Pancreas (tissue), 10 donors: ENCODE data around the gene TOR1AIP2. TPM values are rescaled to one million over a fixed set of nuclear protein-coding genes. Genes with fewer than 3 reads are reported as not detected.

Experiments used
- ATAC-seq, 4 donors: fragments of 200-7000 bp; cut with Tn5 transposase; one replicate each; pipeline versions ENCODE4 v1.8.0 to v1.9.1; 2020; ENCODE audit warnings: mild to moderate bottlenecking in 4 of 4, moderate library complexity in 4 of 4
- DNase-seq, 6 donors: peaks; one replicate each; pipeline ENCODE4 v3.0.0-alpha.2; 2020
- FAIRE-seq: peaks from 2 replicates; lab custom pipeline; 2012; peaks lifted over from hg19 to GRCh38; lab: Jason Lieb, UNC
- H3K27ac ChIP-seq, 4 donors: fragments of 200-600 bp; sonication (generic); 1 replicate in 3 of 4; 2 replicates in 1 of 4; pipeline versions ENCODE4 v1.5.0 to v1.8.0; 2020
- H3K27me3 ChIP-seq, 4 donors: fragments of 200-600 bp; one replicate each; pipeline ENCODE4 v1.8.0; 2021
- H3K36me3 ChIP-seq, 3 donors: fragments of 200-600 bp; sonication (generic) in 1 of 3; one replicate each; pipeline versions ENCODE4 v1.5.0 to v1.8.0; 2020 to 2021
- H3K4me1 ChIP-seq, 3 donors: fragments of 200-600 bp; one replicate each; pipeline ENCODE4 v1.8.0; 2021
- H3K4me3 ChIP-seq, 4 donors: fragments of 200-600 bp; sonication (generic) in 2 of 4; one replicate each; pipeline versions ENCODE4 v1.5.0 to v1.8.0; 2020 to 2021
- H3K9me3 ChIP-seq, 4 donors: fragments of 200-600 bp; one replicate each; pipeline ENCODE4 v1.8.0; 2021
- CTCF ChIP-seq, 4 donors: fragments of 200-600 bp; sonication (generic) in 3 of 4; IDR thresholded peaks; one replicate each; pipeline versions ENCODE4 v1.5.0 to v1.8.0; 2021; ENCODE audit warnings: antibody characterized with exemption in 4 of 4
- WGBS, 2 donors: extraction: QIAGEN DNeasy Blood & Tissue Kit; methylation state at CpG; one replicate each; pipeline ENCODE4 v1.1.7; 2013; 5-methylcytosine and 5-hydroxymethylcytosine counted together
- intact Hi-C, 3 donors: fragments of 100-400 bp; cut with DNase I; formaldehyde crosslinking; loops; one replicate each; pipeline versions ENCODE4 v1.11.1 to v1.14.2; 2022
- polyA plus RNA-seq, 2 donors: library from polyadenylated mRNA; stranded (reverse); fragments of 200-250 nt; gene quantifications; one replicate each; pipeline ENCODE4 v1.2.3, GENCODE V29; 2013
- total RNA-seq, 6 donors: library from RNA; stranded (reverse); fragmentation: NEBNext Ultra II Directional in 4 of 6; extraction: Animal tissue kit (Norgen Biotek cat#: 25700) in 4 of 6; gene quantifications; one replicate each; pipeline versions ENCODE4 v1.2.1 to v1.2.4, GENCODE V29; 2021 to 2023
- donor health status: healthy with polysubstance abuse.
- donor health status: DM: no; HTN: no; CAD: no; lungs with moderate emphysema.
- donor health status: DM: no; HTN: no; CAD: no.
- donor health status: control.
- donor health status: control.
- donor health status: Bipolar disorder and iron deficiency.
- donor health status: DM: yes; HTN: yes; CAD: no.
- donor health status: DM: no; HTN: no; CAD: no.
- donor health status: DM: no; HTN: no; CAD: no.
- donor health status: DM: yes; HTN: yes; CAD: no.

TOR1AIP2 gene
- total and polyA plus RNA-seq, 8 donors: 9.7 to 69.4 (median 33.6) TPM

GRCh38 chr1:179818260-179818659, 59.3 kb downstream of the TOR1AIP2 start:
- no peak for FAIRE-seq
- no peak for DNase-seq
- H3K4me1 ChIP-seq: peaks cover 0 to 5% (median 0%) of the 10 kb centered on the region in 3 donors
- TF ChIP-seq CTCF (IDR thresholded peaks at IDR 0.05): no peak
- no peaks in the 10 kb centered on the region for H3K9me3 ChIP-seq
- no peaks in the 10 kb centered on the region for H3K27me3 ChIP-seq
- H3K36me3 ChIP-seq: no peaks in the 10 kb centered on the region
- no peak overlapping the region for H3K27ac ChIP-seq
- intact Hi-C loops: no loop called here
- no peak for ATAC-seq
- no peak overlapping the region for H3K4me3 ChIP-seq
- WGBS, 2 donors: 76 to 85% methylated on average over 7 of the region's 7 CpGs

- Histone ChIP-seq H3K27ac (no peak overlapping the region), H3K9me3 (no peaks in the 10 kb centered on the region), H3K4me3 (no peak overlapping the region), H3K27me3 (no peaks in the 10 kb centered on the region), H3K36me3 (no peaks in the 10 kb centered on the region), H3K4me1 (peaks cover 0 to 5% (median 0%) of the 10 kb centered on the region in 3 donors)
- 75 to 85% methylated on average over 8 of the region's 8 CpGs for WGBS, 2 donors
- no peak for ATAC-seq
- no peak for TF ChIP-seq CTCF (IDR thresholded peaks at IDR 0.05)
- no peak for DNase-seq
- intact Hi-C loops: no loop called here
- FAIRE-seq: no peak
Measured at GRCh38 chr1:179817789-179818188, 59.8 kb downstream of the TOR1AIP2 start.

GRCh38 chr1:179817056-179817455, 60.5 kb downstream of the TOR1AIP2 start:
- no peak for ATAC-seq
- H3K9me3 ChIP-seq: no peaks in the 10 kb centered on the region
- intact Hi-C loops: no loop called here

GRCh38 chr1:179816196-179816960, 61.2 kb downstream of the TOR1AIP2 start:
- intact Hi-C loops: no loop called here
- TF ChIP-seq CTCF (IDR thresholded peaks at IDR 0.05): no peak
- ATAC-seq: no peak
- H3K4me1 ChIP-seq: peaks cover 0 to 5% (median 0%) of the 10 kb centered on the region in 3 donors
- no peaks in the 10 kb centered on the region for H3K9me3 ChIP-seq
- DNase-seq: no peak
- H3K36me3 ChIP-seq: no peaks in the 10 kb centered on the region
- no peak overlapping the region for H3K27ac ChIP-seq
- no peaks in the 10 kb centered on the region for H3K27me3 ChIP-seq
- no peak overlapping the region for H3K4me3 ChIP-seq
- WGBS, 2 donors: 53 to 54% methylated on average over 17 of the region's 17 CpGs
- no peak for FAIRE-seq

More at GRCh38 chr1:179817056-179817455, 60.5 kb downstream of the TOR1AIP2 start:
- no peak overlapping the region for H3K4me3 ChIP-seq
- no peaks in the 10 kb centered on the region for H3K36me3 ChIP-seq
- no peak for TF ChIP-seq CTCF (IDR thresholded peaks at IDR 0.05)
- FAIRE-seq: no peak
- H3K27ac ChIP-seq: no peak overlapping the region
- H3K4me1 ChIP-seq: peaks cover 0 to 5% (median 0%) of the 10 kb centered on the region in 3 donors
- H3K27me3 ChIP-seq: no peaks in the 10 kb centered on the region
- DNase-seq: no peak
- 81 to 87% methylated on average over 8 of the region's 8 CpGs for WGBS, 2 donors

GRCh38 chr1:179815641-179816040, 62.0 kb downstream of the TOR1AIP2 start:
- Histone ChIP-seq H3K27ac (peak overlapping the region in 1 of 4 donors; percentile 28), H3K4me3 (peak overlapping the region in 2 of 4 donors; percentile 22 to 44), H3K27me3 (no peaks in the 10 kb centered on the region), H3K4me1 (peaks cover 0 to 5% (median 0%) of the 10 kb centered on the region in 3 donors), H3K9me3 (no peaks in the 10 kb centered on the region), H3K36me3 (no peaks in the 10 kb centered on the region)
- FAIRE-seq (no peak), DNase-seq (no peak), ATAC-seq (no peak)
- intact Hi-C loops: no loop called here
- no peak for TF ChIP-seq CTCF (IDR thresholded peaks at IDR 0.05)
- WGBS, 2 donors: 24 to 31% methylated on average over 5 of the region's 5 CpGs
